Erythroblast (primary cell): ENCODE measurements around the gene IL6.

Source experiments
- GATA1 ChIP-seq: IDR thresholded peaks from 2 replicates; pipeline ENCODE4 v1.6.1; 2011; ENCODE audit warnings: low read depth, mild to moderate bottlenecking, control low read depth, low read length, moderate library complexity
- POLR2A ChIP-seq: IDR thresholded peaks from 2 replicates; pipeline ENCODE4 v1.6.1; 2011; ENCODE audit warnings: mild to moderate bottlenecking, low read length

- no peak for TF ChIP-seq POLR2A
- no peak for TF ChIP-seq GATA1
These were observed 16.0 kb downstream of the IL6 start for GRCh38 chr7:22743014-22743413.
